HCT116 (cell line): ENCODE results near the gene GPN3. TPM values are rescaled to one million over a fixed set of nuclear protein-coding genes. Genes with fewer than 3 reads are reported as not detected.
A peak's percentile ranks its signal among the peaks of the same experiment; 100 is the strongest.
"Not testable (repeated sequence)": the region's sequence is repeated elsewhere in the genome, so short reads cannot be mapped to it uniquely, and the experiment has no call there.

Source experiments
- ATAC-seq: fragments of 200-7000 bp; cut with Tn5 transposase; 2 replicates; pipeline ENCODE4 v1.9.1; 2020; ENCODE audit warnings: mild to moderate bottlenecking, moderate library complexity
- BruUV-seq: library from RNA; stranded (reverse); fragments of 400-500 nt; replicated peaks from 2 replicates; lab custom pipeline; 2021; lab: Mats Ljungman, UMichigan
- CTCF ChIA-PET: fragments of 300-600 bp; sonication (Branson Sonifier 250); formaldehyde crosslinking; loops from one replicate; lab custom pipeline; 2021; ENCODE audit warnings: antibody characterized with exemption; lab: Charles Lee
- POLR2A ChIA-PET: fragments of 300-600, 350-600 bp; sonication (Branson Sonifier 250); formaldehyde crosslinking; loops from one replicate; lab custom pipeline; 2021; ENCODE audit warnings: antibody characterized with exemption; lab: Charles Lee
- RAD21 ChIA-PET, 2 experiments: fragments of 300-600 bp; sonication (Branson Sonifier 250); formaldehyde crosslinking; loops; one replicate each; lab custom pipeline; 2023; ENCODE audit warnings: low total read pairs in 2 of 2; ENCODE audit not compliant: uncharacterized antibody in 2 of 2, unreplicated experiment in 2 of 2, low non-redundant PET in 1 of 2; lab: Charles Lee
- DNase-seq: peaks from one replicate; pipeline ENCODE4 v3.0.0-alpha.2; 2010; ENCODE audit warnings: low read depth, low spot score
- H2AFZ ChIP-seq: fragments of 200-600 bp; shearing (Covaris generic), sonication (generic); 2 replicates; pipeline ENCODE4 v1.6.1; 2017; ENCODE audit warnings: low read depth, mixed run types, mixed read lengths, antibody characterized with exemption, low read length; ENCODE audit not compliant: poor library complexity, severe bottlenecking
- H3K27ac ChIP-seq: 2 replicates; pipeline ENCODE4 v1.5.1; 2012; ENCODE audit warnings: low read depth, low read length
- H3K27me3 ChIP-seq: fragments of 200-600 bp; sonication (generic); 2 replicates; pipeline ENCODE4 v1.6.1; 2016; ENCODE audit warnings: mixed run types, low read length, mixed read lengths; ENCODE audit not compliant: insufficient read depth
- H3K36me3 ChIP-seq, 2 experiments: fragments of 200-500 bp in 1 of 2; fragments of 200-600 bp in 1 of 2; sonication (Bioruptor generic) in 1 of 2; sonication (generic) in 1 of 2; 2 replicates each; pipeline versions ENCODE4 v1.5.1 to v1.6.1; 2014 to 2016; ENCODE audit warnings: low read length in 2 of 2, inconsistent platforms in 1 of 2, mixed read lengths in 1 of 2, mixed run types in 1 of 2; ENCODE audit not compliant: insufficient read depth in 2 of 2, control insufficient read depth in 1 of 2
- H3K4me1 ChIP-seq, 2 experiments: fragments of 200-600 bp in 1 of 2; sonication (generic) in 1 of 2; 2 replicates each; pipeline versions ENCODE4 v1.5.1 to v1.6.1; 2012 to 2017; ENCODE audit warnings: low read length in 2 of 2, inconsistent platforms in 1 of 2, mild to moderate bottlenecking in 1 of 2, mixed read lengths in 1 of 2, mixed run types in 1 of 2, moderate library complexity in 1 of 2; ENCODE audit not compliant: insufficient read depth in 2 of 2, control insufficient read depth in 1 of 2
- H3K4me2 ChIP-seq: fragments of 200-600 bp; sonication (generic); 2 replicates; pipeline ENCODE4 v1.6.1; 2017; ENCODE audit warnings: mixed run types, low read length, mixed read lengths
- H3K4me3 ChIP-seq, 2 experiments: fragments of 200-600 bp in 1 of 2; sonication (generic) in 1 of 2; replicated peaks in 1 of 2; 2 replicates each; pipeline ENCODE4 v1.5.1; 2011 to 2016; ENCODE audit warnings: low read length in 2 of 2, control low read depth in 1 of 2, low read depth in 1 of 2, mild to moderate bottlenecking in 1 of 2, mixed read lengths in 1 of 2, mixed run types in 1 of 2
- H3K79me2 ChIP-seq: fragments of 200-600 bp; sonication (generic); 2 replicates; pipeline ENCODE4 v1.6.1; 2017; ENCODE audit warnings: mild to moderate bottlenecking, mixed run types, low read length, moderate library complexity, mixed read lengths; ENCODE audit not compliant: insufficient read depth
- H3K9ac ChIP-seq: fragments of 200-600 bp; sonication (generic); 2 replicates; pipeline ENCODE4 v1.6.1; 2016; ENCODE audit warnings: low read length, mixed read lengths
- H3K9me2 ChIP-seq: fragments of 200-600 bp; sonication (generic), shearing (Covaris generic); 2 replicates; pipeline ENCODE4 v1.6.1; 2017; ENCODE audit warnings: mixed run types, mild to moderate bottlenecking, moderate library complexity; ENCODE audit not compliant: insufficient read depth
- H3K9me3 ChIP-seq, 2 experiments: fragments of 200-500 bp in 1 of 2; fragments of 200-600 bp in 1 of 2; sonication (Bioruptor generic) in 1 of 2; sonication (generic) in 1 of 2; 2 replicates each; pipeline ENCODE4 v1.6.1; 2014 to 2017; ENCODE audit warnings: low read length in 2 of 2, mixed read lengths in 2 of 2, inconsistent platforms in 1 of 2, low read depth in 1 of 2, mild to moderate bottlenecking in 1 of 2, mixed run types in 1 of 2, moderate library complexity in 1 of 2; ENCODE audit not compliant: control insufficient read depth in 1 of 2, insufficient read depth in 1 of 2
- H4K20me1 ChIP-seq: fragments of 200-600 bp; sonication (generic), shearing (Covaris generic); 2 replicates; pipeline ENCODE4 v1.6.1; 2017; ENCODE audit warnings: mixed run types, mild to moderate bottlenecking, moderate library complexity; ENCODE audit not compliant: insufficient read depth
- FOSL1 ChIP-seq: IDR thresholded peaks from 2 replicates; pipeline ENCODE4 v1.6.1; 2012; ENCODE audit warnings: low read depth
- POLR2A ChIP-seq: IDR thresholded peaks from 2 replicates; pipeline ENCODE4 v1.7.0; 2011; ENCODE audit warnings: borderline replicate concordance; ENCODE audit not compliant: insufficient read depth, insufficient read length; ENCODE audit errors: extremely low read depth
- POLR2AphosphoS5 ChIP-seq: IDR thresholded peaks from 2 replicates; pipeline ENCODE4 v1.6.1; 2011; ENCODE audit warnings: mild to moderate bottlenecking, low read depth, low read length, moderate library complexity
- TCF7L2 ChIP-seq: IDR thresholded peaks from 2 replicates; pipeline ENCODE4 v1.7.0; 2011; ENCODE audit warnings: borderline replicate concordance, inconsistent platforms; ENCODE audit not compliant: insufficient read depth, insufficient read length; ENCODE audit errors: extremely low read depth
- YY1 ChIP-seq: IDR thresholded peaks from 2 replicates; pipeline ENCODE4 v1.6.1; 2011; ENCODE audit warnings: low read length, low read depth, moderate library complexity, mild to moderate bottlenecking; ENCODE audit not compliant: insufficient replicate concordance; ENCODE audit errors: extremely low read depth
- intact Hi-C: fragments of 100-400 bp; cut with micrococcal nuclease; formaldehyde crosslinking; loops from 2 replicates; pipeline ENCODE4 v1.10.0; 2022
- total RNA-seq: library from RNA; stranded (reverse); gene quantifications from one replicate; pipeline ENCODE4 v1.2.1, GENCODE V29; 2021; ENCODE audit not compliant: unreplicated experiment
- TF ChIP-seq, protein P1 (sequence below): IDR thresholded peaks from 2 replicates; pipeline ENCODE4 v1.6.1; 2011; ENCODE audit warnings: mild to moderate bottlenecking, low read length, moderate library complexity; ENCODE audit not compliant: insufficient replicate concordance; ENCODE audit errors: extremely low read depth
- TF ChIP-seq, protein P2 (sequence below): IDR thresholded peaks from 2 replicates; pipeline ENCODE4 v1.6.1; 2012

GPN3 gene
- total RNA-seq, 1 experiment from 2014 or later = 46.2 TPM

DNA sequence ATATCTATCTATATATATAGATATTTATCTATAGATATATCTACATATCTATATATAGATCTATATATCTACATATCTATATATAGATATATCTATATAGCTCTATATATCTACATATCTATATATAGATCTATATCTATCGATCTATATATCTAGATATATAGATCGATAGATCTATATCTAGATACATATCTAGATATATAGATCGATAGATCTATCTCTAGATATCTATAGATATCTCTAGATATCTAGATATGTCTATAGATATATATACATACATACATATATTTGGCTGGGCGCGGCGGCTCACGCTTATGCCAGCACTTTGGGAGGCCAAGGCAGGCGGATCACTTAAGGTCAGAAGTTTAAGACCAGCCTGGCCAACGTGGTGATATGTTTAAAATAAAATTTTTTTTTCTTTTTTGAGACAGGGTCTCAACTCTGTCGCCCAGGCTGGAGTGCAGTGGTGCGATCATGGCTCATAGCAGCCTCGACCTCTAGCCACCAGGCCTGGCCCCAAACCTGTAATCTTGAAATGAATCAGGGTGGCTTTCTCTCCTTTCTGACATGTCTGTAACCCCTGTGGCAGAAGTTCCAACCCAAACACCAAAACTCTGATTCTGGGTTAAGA is 36.0 kb downstream of the GPN3 start:
- Histone ChIP-seq H3K4me3 (no peak overlapping the region; a peak in 1 of 4 replicates), H3K9ac (no peak overlapping the region), H3K9me2 (no peaks in the 10 kb centered on the region)

DNA sequence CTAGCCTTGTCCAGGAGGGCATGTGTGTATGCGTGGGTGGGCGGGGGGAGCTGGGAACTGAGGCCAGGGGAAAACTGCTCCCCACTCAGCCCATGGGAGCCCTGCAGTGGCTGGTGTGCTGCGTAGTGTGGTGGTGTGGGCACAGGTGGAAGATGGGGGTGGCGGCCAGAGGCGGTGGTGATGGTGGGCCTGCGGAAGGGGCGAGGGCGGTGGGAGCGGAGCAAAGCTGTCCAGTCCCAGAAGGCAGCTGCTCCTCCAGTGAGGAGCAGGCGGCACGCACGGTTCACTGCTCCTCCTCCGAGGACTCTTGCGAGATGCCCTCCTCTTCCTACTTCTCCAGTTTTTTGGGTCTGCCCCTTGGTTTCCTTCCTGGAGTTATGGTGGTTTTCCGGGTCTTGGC is 38.4 kb downstream of the GPN3 start:
- H3K4me1 ChIP-seq = peaks cover 4 to 11% of the 10 kb centered on the region in 2 experiments; a peak in 3 of 4 replicates
- H3K36me3 ChIP-seq, H3K4me3 ChIP-seq, RAD21 ChIA-PET, H3K9me3 ChIP-seq, H3K79me2 ChIP-seq, H2AFZ ChIP-seq, DNase-seq, H3K27me3 ChIP-seq, H3K27ac ChIP-seq, BruUV-seq, H3K9me2 ChIP-seq, CTCF ChIA-PET, ATAC-seq, H3K4me2 ChIP-seq, H3K9ac ChIP-seq, H4K20me1 ChIP-seq, POLR2A ChIA-PET: not testable (repeated sequence)
- intact Hi-C loops = loop anchor here (5.0 to 10.0 kb wide), 2 partner anchors 72 to 575 kb away; no protein-coding TSS in a partner anchor

More for the DNA sequence above, 36.0 kb downstream of the GPN3 start:
- peaks cover 4 to 11% of the 10 kb centered on the region in 2 experiments; a peak in 3 of 4 replicates for H3K4me1 ChIP-seq
- TF ChIP-seq, protein P1, sequence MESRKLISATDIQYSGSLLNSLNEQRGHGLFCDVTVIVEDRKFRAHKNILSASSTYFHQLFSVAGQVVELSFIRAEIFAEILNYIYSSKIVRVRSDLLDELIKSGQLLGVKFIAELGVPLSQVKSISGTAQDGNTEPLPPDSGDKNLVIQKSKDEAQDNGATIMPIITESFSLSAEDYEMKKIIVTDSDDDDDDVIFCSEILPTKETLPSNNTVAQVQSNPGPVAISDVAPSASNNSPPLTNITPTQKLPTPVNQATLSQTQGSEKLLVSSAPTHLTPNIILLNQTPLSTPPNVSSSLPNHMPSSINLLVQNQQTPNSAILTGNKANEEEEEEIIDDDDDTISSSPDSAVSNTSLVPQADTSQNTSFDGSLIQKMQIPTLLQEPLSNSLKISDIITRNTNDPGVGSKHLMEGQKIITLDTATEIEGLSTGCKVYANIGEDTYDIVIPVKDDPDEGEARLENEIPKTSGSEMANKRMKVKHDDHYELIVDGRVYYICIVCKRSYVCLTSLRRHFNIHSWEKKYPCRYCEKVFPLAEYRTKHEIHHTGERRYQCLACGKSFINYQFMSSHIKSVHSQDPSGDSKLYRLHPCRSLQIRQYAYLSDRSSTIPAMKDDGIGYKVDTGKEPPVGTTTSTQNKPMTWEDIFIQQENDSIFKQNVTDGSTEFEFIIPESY = no peak
- TF ChIP-seq YY1 (no peak), POLR2A (no peak), POLR2AphosphoS5 (no peak), TCF7L2 (no peak), FOSL1 (no peak)
- TF ChIP-seq, protein P2, sequence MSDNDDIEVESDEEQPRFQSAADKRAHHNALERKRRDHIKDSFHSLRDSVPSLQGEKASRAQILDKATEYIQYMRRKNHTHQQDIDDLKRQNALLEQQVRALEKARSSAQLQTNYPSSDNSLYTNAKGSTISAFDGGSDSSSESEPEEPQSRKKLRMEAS = no peak
- TF ChIP-seq, all 23 proteins: peak for 0
- CTCF ChIA-PET = interaction anchor here (0.9 to 2.2 kb wide), 33 partner anchors 9 to 579 kb away, joined by 3 to 32 read pairs (median 5); partner anchors contain the start of genes ARPC3, FAM216A, GPN3 and IFT81
- POLR2A ChIA-PET = interaction anchor here (0.6 to 1.5 kb wide), 9 partner anchors 11 to 402 kb away, joined by 3 to 6 read pairs (median 4); partner anchors contain the start of genes ARPC3, FAM216A and GPN3
- RAD21 ChIA-PET = interaction anchor here (0.6 to 1.5 kb wide), 9 partner anchors 73 to 332 kb away, joined by 3 to 7 read pairs (median 4); partner anchors contain the start of gene TCTN1 (in 1 of the 2)
- Histone ChIP-seq H3K36me3 (peaks cover 3 to 21% of the 10 kb centered on the region in 2 experiments; a peak in 3 of 4 replicates), H3K79me2 (no peaks in the 10 kb centered on the region), H3K27me3 (no peaks in the 10 kb centered on the region), H4K20me1 (no peaks in the 10 kb centered on the region), H3K27ac (peak overlapping the region; percentile 35; the same call in 1 of the 2 replicates), H3K9me3 (no peaks in the 10 kb centered on the region), H2AFZ (peak overlapping the region; percentile 21), H3K4me2 (peak overlapping the region; percentile 74)
- intact Hi-C loops = loop anchor here (1.0 to 10.0 kb wide), 3 partner anchors 75 to 577 kb away; no protein-coding TSS in a partner anchor
- no peak for DNase-seq
- ATAC-seq = no peak; the same call in 1 of the 2 replicates
- no TSS peak for BruUV-seq
